Endothelial cell of umbilical vein (primary cell): ENCODE measurements around the gene HIPK4.

Source experiments
- CTCF ChIP-seq, 2 donors: IDR thresholded peaks; 1 replicate in 1 of 2; 2 replicates in 1 of 2; pipeline ENCODE4 v1.5.1; 2011; ENCODE audit warnings: low read length in 2 of 2, mild to moderate bottlenecking in 2 of 2, moderate library complexity in 2 of 2, control low read depth in 1 of 2, inconsistent platforms in 1 of 2, low read depth in 1 of 2; ENCODE audit not compliant: insufficient read depth in 1 of 2; ENCODE audit errors: extremely low read depth in 1 of 2
- EZH2 ChIP-seq: IDR thresholded peaks from 2 replicates; pipeline ENCODE4 v1.6.1; 2012; ENCODE audit warnings: borderline replicate concordance, low read depth, mild to moderate bottlenecking, moderate library complexity, low read length, inconsistent platforms; ENCODE audit not compliant: severe bottlenecking
- FOS ChIP-seq: IDR thresholded peaks from 2 replicates; pipeline ENCODE4 v1.6.1; 2011; ENCODE audit warnings: mild to moderate bottlenecking, low read length, moderate library complexity, borderline replicate concordance; ENCODE audit not compliant: insufficient read depth
- MAX ChIP-seq: IDR thresholded peaks from 2 replicates; pipeline ENCODE4 v1.6.1; 2011; ENCODE audit not compliant: insufficient read depth, insufficient read length
- MYC ChIP-seq: IDR thresholded peaks from one replicate; pipeline ENCODE4 v1.6.1; 2011; ENCODE audit warnings: mild to moderate bottlenecking, low read depth, low read length
- POLR2A ChIP-seq: IDR thresholded peaks from 2 replicates; pipeline ENCODE4 v1.6.1; 2012; ENCODE audit warnings: low read depth, mild to moderate bottlenecking, control low read depth, low read length
- POLR2AphosphoS5 ChIP-seq: IDR thresholded peaks from 2 replicates; pipeline ENCODE4 v1.6.1; 2012; ENCODE audit warnings: low read depth, mild to moderate bottlenecking, control low read depth, low read length, moderate library complexity; ENCODE audit not compliant: insufficient read depth

DNA sequence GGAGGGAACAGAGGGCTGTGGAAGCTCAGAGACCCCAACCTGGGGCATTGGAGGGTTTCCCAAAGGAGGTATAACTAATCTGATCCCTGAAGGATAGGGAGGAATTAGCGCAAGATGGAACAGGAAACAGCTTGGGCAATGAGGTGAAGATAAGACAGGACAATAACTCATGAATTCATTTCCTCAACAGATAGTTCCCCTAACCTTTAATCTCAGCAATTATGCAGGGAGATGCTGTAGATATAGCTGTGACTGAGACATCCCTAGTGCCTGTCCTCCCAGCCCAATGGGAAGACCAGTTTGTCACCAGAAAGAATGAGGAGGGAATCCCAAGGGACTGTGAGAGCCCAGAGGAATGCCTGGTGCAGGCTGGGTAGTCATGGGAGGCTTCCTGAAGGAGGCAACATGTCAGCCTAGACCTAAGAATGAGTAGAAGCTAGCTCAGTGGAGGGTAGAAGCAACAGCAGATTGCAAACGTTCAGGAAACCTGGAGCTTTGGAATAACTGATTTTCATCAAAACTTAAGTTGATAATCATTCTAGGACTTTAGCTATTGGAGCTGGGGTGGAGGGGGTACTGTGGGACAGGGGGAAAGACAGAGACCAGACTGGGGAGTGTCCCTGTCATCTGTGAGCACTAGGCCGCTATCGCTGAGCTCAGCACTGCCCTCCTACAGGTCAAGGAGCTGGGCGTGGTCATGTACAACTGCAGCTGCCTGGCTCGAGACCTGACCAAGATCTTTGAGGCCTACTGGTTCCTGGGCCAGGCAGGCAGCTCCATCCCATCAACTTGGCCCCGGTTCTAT lies 18.8 kb downstream of the HIPK4 start:
- no peak for TF ChIP-seq EZH2
- TF ChIP-seq POLR2A, result no peak
- TF ChIP-seq CTCF (IDR thresholded peaks at IDR 0.05; ENCODE audit: extremely low read depth in 1 of 2, insufficient read depth in 1 of 2, low read depth in 1 of 2, low read length in 2 of 2), result no peak
- TF ChIP-seq POLR2AphosphoS5, result no peak
- TF ChIP-seq MAX, result no peak
- TF ChIP-seq FOS, result no peak
- TF ChIP-seq MYC, result no peak
